ENCODE data around the gene TEX19.
"Not testable (repeated sequence)": the region's sequence is repeated elsewhere in the genome, so short reads cannot be mapped to it uniquely, and the experiment has no call there.

TEX19 gene

GRCh38 chr17:82357394-82357793, 1.7 kb upstream of the TEX19 start:
- no peak for DNase-seq

GRCh38 chr17:82359451-82360074, 516 bp downstream of the TEX19 start:
- DNase-seq, result not testable (repeated sequence)

GRCh38 chr17:82361885-82362633, 3.0 kb downstream of the TEX19 start:
- DNase-seq, result no peak

GRCh38 chr17:82365606-82366295, 6.7 kb downstream of the TEX19 start:
- no peak for DNase-seq

- DNase-seq, result no peak
Measured at GRCh38 chr17:82366749-82367148, 7.7 kb downstream of the TEX19 start.

GRCh38 chr17:82367724-82368524, 8.9 kb downstream of the TEX19 start:
- no peak for DNase-seq

- no peak for DNase-seq
Measured at GRCh38 chr17:82369211-82369610, 10.2 kb downstream of the TEX19 start.

GRCh38 chr17:82370471-82371332, 11.7 kb downstream of the TEX19 start:
- no peak for DNase-seq

GRCh38 chr17:82371333-82372248, 12.5 kb downstream of the TEX19 start, which contains the start of gene UTS2R:
Gene UTS2R, plus strand, starts transcription at chr17:82371765. Its CDS starts 2,560 bp downstream, at chr17:82374325.
- DNase-seq, result no peak

GRCh38 chr17:82372249-82373071, 13.4 kb downstream of the TEX19 start:
- DNase-seq, result no peak

- not testable (repeated sequence) for DNase-seq
Measured at GRCh38 chr17:82373072-82373452, 14.0 kb downstream of the TEX19 start.

GRCh38 chr17:82373731-82374625, 14.9 kb downstream of the TEX19 start:
- no peak for DNase-seq

GRCh38 chr17:82374626-82375331, 15.7 kb downstream of the TEX19 start:
- DNase-seq, result no peak

- no peak for DNase-seq
Measured at GRCh38 chr17:82375359-82376041, 16.5 kb downstream of the TEX19 start.

GRCh38 chr17:82376042-82376730, 17.1 kb downstream of the TEX19 start:
- DNase-seq, result no peak

GRCh38 chr17:82377294-82377693, 18.2 kb downstream of the TEX19 start:
- DNase-seq, result not testable (repeated sequence)
